IPS-NIHi7 (cell line): ENCODE data around the gene SCG2.

Experiments used
- DNase-seq: peaks from one replicate; pipeline ENCODE4 v3.0.0; 2012; ENCODE audit warnings: mixed read lengths; ENCODE audit errors: extremely low spot score

Gene SCG2

GRCh38 chr2:223601932-223602666 lies at the start of gene SCG2:
TSS of gene SCG2 (minus strand) at chr2:223602361. CDS start at chr2:223599282, 3,079 bp downstream.
- peak; percentile 85 for DNase-seq

DNA sequence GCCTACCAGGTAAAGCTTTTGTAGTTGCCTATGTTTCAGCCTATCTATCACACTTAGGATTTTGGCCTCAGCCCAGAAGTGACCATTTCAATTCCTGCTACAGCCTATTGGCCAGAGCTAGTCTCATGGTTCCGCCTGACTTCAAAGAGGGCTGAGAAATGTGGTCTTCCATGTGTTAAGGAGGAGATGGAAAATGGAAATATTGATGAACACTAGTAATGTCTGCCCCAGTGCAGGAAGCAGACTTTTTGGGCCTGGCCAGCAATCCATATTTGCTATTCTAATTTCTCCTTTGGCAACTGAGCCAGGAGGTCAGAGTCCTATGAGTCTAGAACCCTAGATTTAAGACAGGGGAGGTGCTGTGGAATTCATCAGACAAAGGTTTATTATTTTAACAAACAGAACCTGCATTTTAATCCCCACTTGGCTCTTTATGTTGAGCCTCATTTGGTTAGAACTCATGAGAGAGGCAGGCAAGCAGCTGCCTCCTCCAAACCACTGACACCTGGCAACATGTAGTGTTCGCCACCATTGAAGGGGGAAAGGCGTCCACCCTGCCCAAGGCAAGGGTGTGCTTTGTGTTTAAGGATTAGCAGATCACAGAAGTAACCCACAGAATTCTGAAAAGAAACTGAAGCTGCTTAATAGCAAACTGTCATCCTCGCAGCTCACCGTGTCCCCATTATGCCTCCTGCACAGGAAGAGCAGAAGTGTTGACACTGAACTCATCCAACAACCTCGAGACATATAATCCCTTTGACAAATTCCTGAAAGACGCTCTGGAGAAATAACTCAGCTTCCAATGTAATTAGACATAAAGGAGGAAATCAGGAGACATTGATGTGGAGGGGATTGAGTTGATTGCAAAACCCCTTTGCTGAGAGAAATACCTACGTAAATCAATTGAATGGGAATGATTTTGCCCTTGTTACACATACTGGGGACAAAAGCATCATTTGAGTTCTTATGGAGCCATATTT lies 47.7 kb upstream of the SCG2 start:
- DNase-seq = no peak

DNA sequence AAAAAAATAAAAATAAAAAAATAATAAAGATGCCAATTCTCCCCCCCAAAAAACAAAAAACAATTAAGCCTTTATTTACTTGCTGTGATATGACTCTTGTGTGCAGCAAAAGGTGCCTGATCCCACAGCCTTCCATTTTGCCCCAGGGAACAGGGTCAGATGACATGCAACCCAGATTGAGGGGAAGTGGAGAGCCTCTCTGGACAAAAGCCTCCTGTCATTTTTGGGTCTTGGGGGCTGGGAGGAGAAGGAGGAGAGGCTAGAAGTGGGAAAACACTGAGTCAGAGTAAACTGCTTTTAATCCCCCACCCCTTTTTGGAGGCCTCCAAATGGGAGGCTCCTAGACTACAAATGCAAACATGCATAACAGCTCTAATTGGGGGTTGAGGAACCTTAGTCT lies 46.6 kb upstream of the SCG2 start:
- no peak for DNase-seq

DNA sequence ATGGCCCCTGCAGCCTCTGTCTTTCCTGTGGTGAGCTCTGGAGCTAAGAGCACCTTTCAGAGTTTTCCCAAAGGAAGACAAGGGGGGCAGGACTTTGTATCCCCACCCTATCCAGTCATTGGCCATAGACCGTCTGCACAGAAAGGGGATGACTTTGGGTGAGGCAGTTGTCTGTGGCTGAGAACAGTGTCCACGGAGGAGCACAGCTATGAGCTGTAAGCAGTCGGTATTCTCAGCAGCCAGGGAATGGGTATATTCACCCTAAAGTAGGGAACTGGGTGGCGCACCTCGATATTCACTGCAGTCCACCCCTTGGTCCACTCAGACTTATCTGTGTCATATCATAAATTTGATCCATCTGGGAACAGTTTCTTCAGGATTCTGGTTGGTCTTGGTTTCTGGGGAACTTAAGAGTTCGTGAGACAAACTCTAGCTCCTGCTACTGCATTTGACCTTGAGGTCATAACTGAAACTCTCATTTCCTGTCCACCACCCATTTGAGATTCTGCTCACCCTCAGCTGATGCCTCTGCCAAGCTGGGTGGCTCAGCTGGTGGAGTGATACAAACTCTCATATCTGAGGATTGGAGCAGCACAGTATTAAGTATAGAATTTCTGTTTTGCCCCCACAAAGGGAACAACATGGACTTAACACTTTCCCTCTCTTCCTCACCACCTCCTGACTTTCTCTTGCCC lies 45.2 kb upstream of the SCG2 start:
- DNase-seq = no peak

DNA sequence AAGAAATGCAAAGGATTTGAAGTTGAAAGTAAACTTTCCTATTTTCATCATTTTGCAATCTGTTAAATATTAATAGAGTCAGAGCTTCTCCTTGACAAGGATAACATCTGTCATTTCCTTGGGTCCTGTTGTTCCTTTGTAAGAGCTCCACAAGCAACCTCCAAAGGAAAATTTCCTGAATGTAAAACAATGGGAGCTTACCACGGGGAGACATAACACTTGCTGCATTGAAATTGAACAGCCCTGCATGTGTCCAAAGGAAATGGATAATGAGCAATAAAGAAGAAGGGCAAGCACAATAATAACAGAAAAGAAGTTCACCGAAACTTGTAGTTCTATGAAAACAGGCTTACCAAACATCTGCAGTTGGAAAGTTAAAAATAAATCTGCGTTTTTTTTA lies 42.0 kb upstream of the SCG2 start:
- no peak for DNase-seq

GRCh38 chr2:223643309-223643708 lies 41.1 kb upstream of the SCG2 start:
- DNase-seq = no peak

- no peak for DNase-seq
Observed at GRCh38 chr2:223642506-223642905, 40.3 kb upstream of the SCG2 start.

DNA sequence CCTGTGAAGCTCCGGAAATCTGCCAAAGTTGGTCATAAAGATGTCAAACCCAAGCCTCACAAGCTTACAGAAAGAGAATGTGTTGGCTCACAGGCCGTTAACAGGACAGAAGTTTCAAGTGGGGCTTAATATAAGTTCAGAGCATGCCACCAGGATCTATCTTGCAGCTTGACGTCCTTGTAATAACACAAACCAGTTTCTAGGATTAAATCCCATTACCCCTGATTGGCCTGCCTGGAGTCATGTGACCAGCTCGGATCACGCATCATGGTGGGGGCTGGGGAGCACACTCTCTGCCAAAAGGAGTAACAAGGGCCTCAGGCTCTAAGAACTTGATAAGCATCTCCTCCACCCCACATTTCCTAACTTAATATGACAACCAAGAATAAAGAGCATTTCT lies 38.9 kb upstream of the SCG2 start:
- no peak for DNase-seq

DNA sequence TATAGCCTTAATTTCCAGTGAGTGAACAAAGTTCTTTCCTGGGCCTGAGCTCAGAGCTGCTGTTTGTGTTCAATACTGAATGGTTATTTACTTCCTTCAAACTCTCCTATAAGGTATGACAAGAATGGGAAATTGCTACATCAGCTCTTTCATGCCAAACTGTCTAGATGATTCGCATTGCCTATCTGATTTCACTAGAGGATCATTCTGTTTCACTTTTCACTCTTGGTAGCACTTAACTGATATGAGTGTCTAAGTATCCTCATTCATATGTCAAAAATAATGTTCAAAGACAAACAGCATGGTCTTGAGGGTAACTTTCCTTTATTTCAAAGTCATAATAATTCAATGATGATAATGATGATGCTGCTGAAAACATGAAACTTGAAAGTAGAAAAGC lies 32.9 kb upstream of the SCG2 start:
- no peak for DNase-seq

GRCh38 chr2:223634238-223634637 lies 32.1 kb upstream of the SCG2 start:
- no peak for DNase-seq

DNA sequence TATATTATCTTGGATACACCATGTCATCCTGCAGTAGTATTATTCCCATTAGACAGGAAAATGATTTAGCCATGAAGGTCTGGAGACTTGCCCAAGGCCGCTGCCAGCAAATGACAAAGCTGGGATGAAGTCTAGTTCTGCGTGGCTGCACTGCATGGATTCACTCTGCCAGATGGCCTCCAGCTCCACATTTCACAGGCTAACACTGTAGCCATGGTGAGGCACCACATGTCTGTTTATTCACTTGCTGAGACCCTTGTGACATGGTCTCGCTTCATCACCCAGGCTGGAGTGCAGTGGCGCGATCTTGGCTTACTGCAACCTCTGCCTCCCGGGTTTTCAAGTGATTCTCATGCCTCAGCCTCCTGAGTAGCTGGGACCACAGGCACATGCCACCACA lies 31.5 kb upstream of the SCG2 start:
- DNase-seq = no peak

- DNase-seq = no peak
Observed at GRCh38 chr2:223632826-223633225, 30.7 kb upstream of the SCG2 start.

DNA sequence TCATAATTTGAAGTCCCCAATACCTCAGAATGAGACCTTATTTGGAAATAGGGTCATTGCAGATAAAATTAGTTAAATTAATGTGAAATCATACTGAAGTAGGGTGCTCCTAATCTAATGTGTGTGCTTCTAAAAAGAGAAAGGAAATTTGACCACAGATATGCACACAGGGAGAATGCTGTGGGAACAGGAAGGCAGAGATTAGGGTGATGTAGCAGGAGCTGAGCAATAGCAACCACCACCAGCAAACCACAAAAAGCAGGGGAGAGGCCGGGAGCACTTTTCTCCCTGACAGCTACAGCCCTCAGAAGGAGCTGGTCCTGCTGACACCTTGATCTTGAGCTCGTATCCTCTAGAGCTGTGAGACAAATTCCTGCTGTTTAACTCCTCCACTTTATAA lies 24.6 kb upstream of the SCG2 start:
- no peak for DNase-seq

- DNase-seq = no peak
Observed at GRCh38 chr2:223625652-223626051, 23.5 kb upstream of the SCG2 start.

DNA sequence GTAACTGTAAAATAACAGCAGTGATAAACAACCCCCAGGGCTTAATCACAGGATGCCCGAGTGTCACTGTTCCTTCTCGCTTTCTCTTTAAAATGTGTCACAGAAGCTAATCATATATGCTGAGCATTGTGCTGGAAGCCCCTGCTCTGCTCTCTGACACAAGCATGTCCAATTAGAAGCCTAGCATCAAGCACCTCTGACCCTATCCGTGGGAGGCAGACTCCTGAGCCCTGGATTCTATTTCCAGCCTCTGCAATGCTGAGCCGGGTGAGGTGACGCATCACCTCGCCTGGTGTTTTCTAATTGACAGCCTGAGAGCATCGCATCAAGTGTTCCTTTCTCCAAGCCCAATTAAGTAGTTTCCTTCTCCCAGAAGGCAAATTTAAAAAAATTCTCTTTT lies 19.7 kb upstream of the SCG2 start:
- DNase-seq = no peak

GRCh38 chr2:223619486-223620129 lies 17.4 kb upstream of the SCG2 start:
- no peak for DNase-seq

DNA sequence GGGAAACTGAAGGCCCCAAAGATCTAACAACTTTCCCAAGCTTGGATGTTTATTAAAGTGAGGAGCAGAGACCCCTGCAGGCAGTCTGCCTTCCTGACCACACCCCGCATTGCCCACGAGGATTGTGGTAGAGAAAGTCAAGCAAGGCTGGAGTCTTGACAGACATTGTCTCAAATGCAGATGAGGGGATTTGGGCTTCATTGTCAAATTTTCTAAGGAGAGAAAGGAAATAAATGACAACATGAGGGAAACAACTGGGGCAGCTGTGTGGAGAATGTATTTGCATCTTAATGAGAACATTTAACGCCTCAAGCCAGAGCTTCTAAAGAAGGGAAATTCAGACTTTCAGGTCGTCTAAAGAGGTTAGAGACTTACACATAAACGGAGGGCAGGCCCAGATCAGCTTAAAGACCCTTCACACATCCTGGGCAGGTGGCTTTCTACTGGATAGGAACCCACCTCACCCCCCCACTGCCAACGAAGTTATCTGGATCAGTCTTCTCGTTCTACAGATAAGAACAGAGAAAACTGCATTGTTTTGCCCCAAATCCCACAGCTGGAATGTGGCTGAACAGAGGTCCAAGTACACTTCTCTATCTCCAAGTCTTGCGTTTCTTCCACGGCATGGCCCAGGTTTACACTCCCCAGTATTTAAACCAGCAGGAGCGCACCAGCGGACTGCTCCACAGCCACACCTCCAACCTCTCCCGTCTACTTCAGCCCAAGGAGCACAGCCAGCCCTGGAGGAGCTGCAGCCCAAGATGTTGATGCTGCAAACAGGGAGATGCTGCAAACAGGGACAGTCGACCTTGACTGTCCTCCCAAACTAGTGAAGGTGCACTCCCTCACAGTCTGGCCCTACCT lies 16.2 kb upstream of the SCG2 start:
- peak; percentile 83 for DNase-seq

- no peak for DNase-seq
Observed at GRCh38 chr2:223614534-223614933, 12.4 kb upstream of the SCG2 start.

DNA sequence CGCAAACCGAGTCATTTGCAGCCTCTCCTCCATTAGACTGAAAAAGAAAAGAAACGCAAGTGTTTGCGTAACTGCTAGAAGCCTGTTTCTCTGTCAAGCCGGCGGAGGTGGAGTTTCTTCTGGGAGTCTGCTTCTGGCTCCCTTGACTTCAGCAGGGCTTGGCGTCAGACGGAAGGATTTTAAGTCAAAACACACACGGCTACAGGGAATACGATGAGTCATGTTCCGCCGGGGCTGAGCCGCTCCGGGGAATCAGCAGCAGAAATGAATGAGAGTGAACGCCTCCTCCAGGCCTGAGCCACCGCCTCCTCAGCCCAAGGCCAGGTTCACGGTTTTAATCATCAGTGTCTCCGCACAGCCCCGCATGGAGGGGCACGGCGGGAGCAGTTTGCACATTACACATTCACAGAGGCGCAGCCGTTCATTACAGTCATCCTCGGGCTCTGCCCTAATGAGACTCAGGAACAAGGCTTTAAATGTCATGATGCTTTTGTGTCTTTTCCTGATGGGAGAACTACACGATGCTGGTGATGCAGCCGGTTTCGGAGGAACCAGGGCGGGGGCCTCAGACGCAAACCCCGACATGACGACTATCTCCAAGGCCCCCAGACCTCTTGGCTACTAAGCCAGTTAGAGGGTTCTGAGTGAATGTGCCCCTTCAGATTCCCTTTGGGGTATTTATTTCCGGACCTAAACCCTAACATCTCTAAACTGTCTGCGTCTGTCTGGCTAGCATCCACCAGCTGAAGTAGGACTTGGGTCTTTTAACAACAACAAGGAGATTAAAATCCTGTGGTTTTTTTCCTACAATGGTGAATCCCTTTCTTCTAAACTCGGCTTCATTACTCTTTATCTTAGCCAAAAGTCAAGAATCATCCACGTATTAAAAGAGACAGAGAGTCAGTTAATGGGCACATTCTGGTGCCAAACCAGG lies 11.1 kb upstream of the SCG2 start:
- peak; percentile 80 for DNase-seq

- DNase-seq = no peak
Observed at GRCh38 chr2:223612501-223612900, 10.3 kb upstream of the SCG2 start.
